Stimulated activated CD4-positive, alpha-beta T cell treated with anti-CD3 and anti-CD28 coated beads, Interleukin-4, amount 100 ng/mL, for 48 hours (primary cell): Measurements from ENCODE around the gene XRRA1.
"Not testable (repeated sequence)": the region's sequence is repeated elsewhere in the genome, so short reads cannot be mapped to it uniquely, and the experiment has no call there.

ENCODE experiments used
- DNase-seq, 2 donors: peaks; one replicate each; pipeline ENCODE4 v3.0.0-alpha.2; 2020; ENCODE audit warnings: low read depth in 2 of 2

Gene XRRA1

DNA sequence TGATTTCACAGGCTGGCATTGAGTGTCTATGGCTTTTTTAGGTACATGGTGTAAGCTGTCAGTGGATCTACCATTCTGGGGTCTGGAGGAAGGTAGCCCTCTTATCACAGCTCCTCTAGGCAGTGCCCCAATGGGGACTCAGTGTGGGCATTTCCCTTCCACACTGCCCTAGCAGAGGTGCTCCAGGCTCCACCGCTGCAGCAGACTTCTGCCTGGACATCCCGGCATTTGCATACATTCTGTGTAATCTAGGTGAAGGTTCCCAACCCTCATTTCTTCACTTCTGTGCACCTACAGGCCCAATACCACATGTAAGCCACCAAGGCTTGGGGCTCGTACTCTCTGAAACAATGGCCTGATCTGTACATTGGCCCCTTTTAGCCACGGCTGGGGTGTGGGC lies 122.0 kb downstream of the XRRA1 start:
- DNase-seq = no peak

DNA sequence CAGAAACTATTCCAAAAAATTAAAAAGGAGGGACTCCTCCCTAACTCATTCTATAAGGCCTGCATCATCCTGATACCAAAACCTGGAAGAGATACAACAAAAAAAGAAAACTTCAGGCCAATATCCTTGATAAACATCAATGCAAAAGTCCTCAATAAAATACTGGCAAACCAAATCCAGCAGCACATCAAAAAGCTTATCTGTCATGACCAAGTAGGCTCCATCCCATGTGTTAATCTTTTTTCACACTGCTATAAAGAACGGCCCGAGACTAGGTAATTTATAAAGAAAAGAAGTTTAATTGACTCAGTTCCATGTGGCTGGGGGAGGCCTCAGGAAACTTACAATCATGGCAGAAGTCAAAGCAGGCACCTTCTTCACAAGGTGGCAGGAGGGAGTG lies 123.3 kb downstream of the XRRA1 start:
- DNase-seq = not testable (repeated sequence)

DNA sequence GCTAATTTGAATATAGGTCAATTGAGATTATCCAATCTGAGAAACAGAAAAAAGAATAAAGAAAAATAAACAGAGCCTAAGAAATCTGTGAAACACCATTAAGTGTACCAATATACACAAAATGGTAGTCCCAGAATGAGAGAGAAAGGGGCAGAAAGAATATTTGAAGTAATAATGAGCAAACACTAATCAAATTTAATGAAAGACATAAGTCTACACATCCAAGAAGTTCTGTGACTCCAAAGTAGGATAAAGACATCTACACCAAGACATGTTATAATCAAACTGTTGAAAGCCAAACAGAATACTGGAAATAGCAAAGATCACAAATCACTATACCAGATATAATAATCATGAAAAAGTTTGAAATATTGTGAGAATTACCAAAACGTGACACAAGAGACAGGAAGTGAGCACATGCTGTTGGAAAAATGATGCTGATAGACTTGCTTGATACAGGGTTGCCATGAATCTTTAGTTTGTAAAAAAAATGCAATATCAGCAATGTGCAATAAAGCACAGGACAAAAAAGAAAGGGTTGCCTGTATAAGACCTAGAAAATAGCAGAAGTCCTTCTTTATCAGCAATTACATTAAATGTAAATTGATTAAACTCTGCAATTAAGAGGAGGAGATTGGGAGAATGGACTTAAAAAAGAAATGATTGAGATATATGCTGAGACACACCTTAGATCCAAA lies 124.5 kb downstream of the XRRA1 start:
- DNase-seq = no peak

DNA sequence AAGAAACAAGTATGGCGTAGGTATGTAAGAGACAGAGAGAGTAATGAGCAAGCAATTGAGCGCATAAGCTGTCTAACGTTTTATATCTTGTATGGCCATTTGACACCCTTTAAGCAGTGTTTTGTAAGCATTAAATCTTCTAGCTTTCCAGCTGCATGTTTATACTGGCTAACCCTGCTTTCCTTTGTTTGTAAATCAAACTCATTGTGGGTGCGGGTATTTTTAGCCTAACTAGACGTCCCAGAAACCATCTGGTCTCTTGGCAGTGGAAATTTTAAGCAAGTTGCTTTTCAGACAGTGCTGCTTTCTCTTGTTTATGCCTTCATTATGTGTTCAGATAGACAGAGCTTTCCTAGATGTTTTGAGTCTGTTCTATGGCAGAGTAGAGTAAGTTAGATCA lies 126.7 kb downstream of the XRRA1 start:
- no peak for DNase-seq

DNA sequence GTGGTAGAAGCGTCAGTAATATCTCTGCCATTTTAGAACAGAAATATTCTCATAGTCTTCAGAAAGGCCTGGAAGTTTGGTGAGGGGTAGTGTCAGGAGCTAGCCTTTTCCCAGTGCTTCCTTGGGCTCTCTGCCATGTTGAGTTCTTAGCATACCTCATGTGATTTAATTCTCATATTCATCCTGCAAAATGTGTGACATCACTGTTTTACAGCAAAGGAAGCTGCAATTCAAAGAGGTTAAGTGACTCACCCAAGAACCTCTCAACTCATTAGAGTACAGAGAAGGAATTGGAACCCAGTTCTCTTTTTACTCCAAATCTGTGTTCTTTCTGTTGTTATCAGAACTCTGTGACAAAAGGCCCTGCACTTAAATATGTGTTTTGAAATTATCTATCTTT lies 128.1 kb downstream of the XRRA1 start:
- DNase-seq = no peak

DNA sequence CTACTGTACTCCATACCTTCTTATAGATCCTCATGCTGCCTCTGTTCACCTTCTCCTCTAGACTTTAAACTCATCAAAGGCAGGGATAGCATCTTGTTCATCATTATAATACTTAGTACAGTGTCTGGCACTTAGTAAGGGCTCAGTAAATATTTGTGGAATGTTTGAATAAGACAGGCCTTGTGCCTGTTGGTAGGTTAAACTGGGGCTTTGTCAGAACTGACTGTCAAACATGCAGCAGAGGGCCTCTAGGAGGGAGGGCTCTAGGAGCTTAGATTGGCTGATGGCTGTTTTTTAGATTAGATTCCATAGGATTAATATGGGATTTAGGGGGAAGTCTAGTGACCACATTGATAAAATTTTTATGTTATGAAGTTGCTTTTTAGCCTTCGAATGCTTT lies 129.5 kb downstream of the XRRA1 start:
- no peak for DNase-seq

DNA sequence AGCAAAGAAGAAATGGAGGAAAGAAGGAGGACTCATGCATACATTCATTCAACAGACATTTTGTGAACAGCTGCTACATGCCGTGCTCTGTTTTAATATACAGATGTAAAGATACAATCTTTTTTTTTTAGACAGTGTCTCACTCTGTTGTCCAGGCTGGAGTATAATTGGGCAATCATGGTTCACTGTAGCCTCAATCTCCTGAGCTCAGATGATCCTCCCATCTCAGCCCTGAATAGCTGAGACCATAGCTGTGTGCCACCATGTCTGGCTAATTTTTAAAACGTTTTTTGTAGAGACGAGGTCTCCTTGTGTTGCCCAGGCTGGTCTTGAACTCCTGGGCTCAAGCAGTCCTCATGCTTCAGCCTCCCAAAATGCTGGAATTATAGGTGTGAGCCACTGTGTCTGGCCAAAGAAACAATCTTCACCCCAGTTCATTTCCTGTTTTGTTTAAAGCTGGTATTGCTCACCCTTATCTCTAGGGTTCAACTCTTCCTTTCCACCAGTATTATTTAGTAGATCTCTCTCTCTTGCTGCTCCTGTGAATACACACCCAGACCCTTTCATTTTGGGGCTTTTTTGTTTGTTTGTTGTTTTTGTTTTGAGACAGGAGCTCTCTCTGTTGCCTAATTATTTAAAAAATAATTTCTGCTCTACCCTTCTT lies 130.5 kb downstream of the XRRA1 start:
- no peak for DNase-seq

DNA sequence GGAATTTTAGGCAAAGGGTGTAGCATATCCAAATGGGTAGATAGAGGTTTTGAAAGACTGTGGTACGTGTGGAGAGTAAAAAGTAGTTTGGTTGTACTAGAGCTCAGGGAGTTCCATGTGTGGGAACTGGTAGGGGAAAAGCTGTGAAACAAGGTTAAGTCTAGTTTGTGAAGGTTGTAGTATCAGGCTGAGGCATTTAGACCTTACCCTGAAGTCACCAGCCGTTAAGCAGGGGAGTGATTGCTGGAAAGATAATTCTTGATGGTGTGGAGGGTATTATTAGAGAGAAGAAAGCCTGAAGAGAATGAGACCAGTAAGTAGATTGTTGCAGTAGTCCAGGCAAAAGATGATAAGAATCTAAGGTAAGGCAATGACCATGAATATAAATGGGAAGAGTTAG lies 132.2 kb downstream of the XRRA1 start:
- DNase-seq = no peak

DNA sequence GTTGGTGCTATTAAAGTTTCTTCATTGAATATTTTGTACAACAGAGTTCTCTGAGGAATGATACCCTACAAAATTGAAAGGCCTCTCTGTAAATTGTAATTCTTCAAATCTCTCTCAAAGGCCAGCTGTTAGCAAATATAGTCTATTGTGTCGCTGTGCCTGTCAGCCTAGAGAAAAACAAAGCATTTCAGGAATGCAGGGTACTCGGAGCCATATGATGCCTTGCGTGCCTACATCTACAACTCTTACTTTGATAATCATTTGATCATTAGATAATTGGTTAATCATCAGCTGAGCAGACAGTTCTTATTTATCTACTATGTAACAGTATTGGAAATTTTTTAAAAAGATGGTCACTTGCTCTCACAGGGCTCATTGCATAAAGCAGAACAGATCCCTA lies 132.9 kb downstream of the XRRA1 start:
- no peak for DNase-seq

DNA sequence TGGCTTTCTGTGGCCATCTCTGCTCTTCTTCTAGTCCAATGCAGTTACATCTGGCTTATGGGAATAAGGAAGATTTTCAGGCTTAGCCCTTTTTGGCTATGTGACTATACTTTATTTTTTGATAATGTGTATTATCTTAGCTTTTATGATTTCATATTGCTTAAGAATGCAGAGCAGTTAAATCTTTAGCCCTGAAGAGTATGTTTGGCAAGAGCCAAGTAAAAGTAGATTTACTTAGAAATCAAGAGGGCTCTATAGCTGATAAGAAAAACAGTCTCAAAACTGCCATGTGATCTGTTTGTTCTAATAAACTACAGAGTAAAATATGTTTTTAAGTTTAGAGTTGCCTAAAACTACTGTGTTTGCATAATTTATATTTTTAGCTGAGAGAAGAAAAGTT lies 139.1 kb downstream of the XRRA1 start:
- DNase-seq = no peak

DNA sequence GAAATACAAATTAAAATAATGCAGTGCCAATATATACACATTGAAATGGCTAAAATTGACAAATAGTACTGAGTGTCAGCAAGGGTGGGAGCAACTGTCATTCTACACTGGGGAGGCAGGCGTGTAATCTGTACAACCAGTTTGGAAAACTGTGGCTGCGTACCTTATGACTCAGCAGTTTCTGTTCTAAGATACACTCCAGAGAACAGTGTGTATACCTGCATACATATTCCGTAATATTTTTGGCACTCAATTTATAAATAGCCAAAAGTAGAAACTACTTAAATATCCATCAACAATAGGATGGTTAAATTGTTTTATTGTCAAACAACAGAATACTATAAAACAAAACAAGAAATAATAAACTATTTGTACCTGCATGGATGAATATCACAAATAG lies 142.6 kb downstream of the XRRA1 start:
- no peak for DNase-seq

DNA sequence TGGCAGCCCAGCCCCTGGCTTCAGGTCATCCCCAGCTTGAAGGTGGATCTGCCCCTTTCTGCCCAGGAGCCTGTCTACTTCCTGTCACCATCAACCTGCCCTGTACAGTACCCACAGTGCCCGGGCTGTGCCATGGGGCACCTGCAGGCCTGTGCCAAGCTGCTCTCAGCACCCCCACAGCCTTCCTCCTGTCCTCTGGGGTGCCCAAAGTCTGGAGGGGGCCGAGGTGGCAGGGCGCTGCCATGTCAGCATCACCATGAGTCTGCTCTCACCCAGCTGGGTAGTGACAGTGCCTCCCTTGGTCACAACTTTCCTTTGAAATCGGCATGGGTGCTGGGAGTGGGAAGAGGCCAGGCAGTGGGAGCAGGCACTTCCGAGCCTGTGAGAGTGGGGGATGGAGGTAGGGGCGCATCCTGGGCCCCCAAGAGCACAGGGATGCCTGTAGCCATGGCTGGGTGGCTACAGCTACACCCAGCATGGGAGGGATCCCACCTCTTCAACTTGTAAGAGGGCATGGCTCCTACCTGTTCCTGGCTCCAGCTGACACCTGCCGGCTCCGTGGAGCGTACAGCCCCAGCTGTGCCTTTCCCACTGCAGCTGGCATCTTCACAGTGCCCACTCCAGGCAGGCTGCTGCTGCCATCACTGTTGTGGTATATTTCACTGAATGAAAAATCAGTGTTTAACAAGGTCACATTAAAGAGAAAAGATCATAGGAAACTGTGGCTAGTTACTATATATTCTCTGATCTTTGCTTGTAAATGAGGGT lies 157.4 kb downstream of the XRRA1 start:
- no peak for DNase-seq
